T-helper 1 cell treated with Interleukin-12 subunit alpha and Interleukin-12 subunit beta and Interleukin-4 antibody, amounts not matched to agents 30 μg/mL and 1 μg/mL, for 36 hours (primary cell): ENCODE data around the gene LEFTY2.
"Not testable (repeated sequence)": the region's sequence is repeated elsewhere in the genome, so short reads cannot be mapped to it uniquely, and the experiment has no call there.

ENCODE experiments used
- H3K27ac Mint-ChIP-seq: one replicate; pipeline ENCODE4 v1.8.0; 2021; ENCODE audit warnings: mild to moderate bottlenecking, mixed read lengths
- H3K27me3 Mint-ChIP-seq: one replicate; pipeline ENCODE4 v1.8.0; 2021; ENCODE audit warnings: low read depth, mixed read lengths
- H3K36me3 Mint-ChIP-seq: one replicate; pipeline ENCODE4 v1.8.0; 2021; ENCODE audit warnings: low read depth, mixed read lengths
- H3K4me1 Mint-ChIP-seq: one replicate; pipeline ENCODE4 v1.8.0; 2021; ENCODE audit warnings: low read depth, mixed read lengths
- H3K4me3 Mint-ChIP-seq: one replicate; pipeline ENCODE4 v1.8.0; 2021; ENCODE audit warnings: mild to moderate bottlenecking, moderate library complexity, mixed read lengths
- H3K9me3 Mint-ChIP-seq: one replicate; pipeline ENCODE4 v1.8.0; 2021; ENCODE audit warnings: mixed read lengths

The LEFTY2 gene

GRCh38 chr1:225941187-225941941 lies at the start of gene LEFTY2:
Gene LEFTY2 (minus strand): TSS chr1:225941220. CDS start chr1:225941140, 80 bp downstream.
- H3K27ac Mint-ChIP-seq: no peak within 1 kb of the TSS
- H3K9me3 Mint-ChIP-seq: no peaks in the 10 kb centered on the region
- no peak within 1 kb of the TSS for H3K4me3 Mint-ChIP-seq
- H3K36me3 Mint-ChIP-seq: no peaks in the 10 kb centered on the region
- peaks cover 12% of the 10 kb centered on the region for H3K27me3 Mint-ChIP-seq
- peaks cover 6% of the 10 kb centered on the region for H3K4me1 Mint-ChIP-seq

- H3K36me3 Mint-ChIP-seq: peaks cover 46% of the 10 kb centered on the region
- no peaks in the 10 kb centered on the region for H3K27me3 Mint-ChIP-seq
- peaks cover 27% of the 10 kb centered on the region for H3K4me1 Mint-ChIP-seq
- no peaks in the 10 kb centered on the region for H3K9me3 Mint-ChIP-seq
- no peak overlapping the region for H3K4me3 Mint-ChIP-seq
- no peak overlapping the region for H3K27ac Mint-ChIP-seq
Observed at GRCh38 chr1:225987491-225988316, 46.7 kb upstream of the LEFTY2 start.

GRCh38 chr1:225981714-225982113 lies 40.7 kb upstream of the LEFTY2 start:
- H3K27ac Mint-ChIP-seq: no peak overlapping the region

GRCh38 chr1:225980005-225980836 lies 39.2 kb upstream of the LEFTY2 start:
- H3K27me3 Mint-ChIP-seq: no peaks in the 10 kb centered on the region
- H3K9me3 Mint-ChIP-seq: peaks cover 4% of the 10 kb centered on the region
- H3K4me1 Mint-ChIP-seq: peaks cover 6% of the 10 kb centered on the region
- H3K4me3 Mint-ChIP-seq: no peak overlapping the region
- H3K27ac Mint-ChIP-seq: no peak overlapping the region
- peaks cover 35% of the 10 kb centered on the region for H3K36me3 Mint-ChIP-seq

More at GRCh38 chr1:225981714-225982113, 40.7 kb upstream of the LEFTY2 start:
- Mint-ChIP-seq H3K9me3 (peaks cover 4% of the 10 kb centered on the region), H3K4me1 (peaks cover 11% of the 10 kb centered on the region), H3K27me3 (no peaks in the 10 kb centered on the region), H3K36me3 (peaks cover 44% of the 10 kb centered on the region), H3K4me3 (no peak overlapping the region)

GRCh38 chr1:225979421-225979820 lies 38.4 kb upstream of the LEFTY2 start:
- H3K36me3 Mint-ChIP-seq: peaks cover 35% of the 10 kb centered on the region
- no peak overlapping the region for H3K4me3 Mint-ChIP-seq
- no peaks in the 10 kb centered on the region for H3K27me3 Mint-ChIP-seq
- peaks cover 6% of the 10 kb centered on the region for H3K4me1 Mint-ChIP-seq
- peaks cover 4% of the 10 kb centered on the region for H3K9me3 Mint-ChIP-seq
- H3K27ac Mint-ChIP-seq: no peak overlapping the region

- Mint-ChIP-seq H3K4me3 (no peak overlapping the region), H3K4me1 (peaks cover 6% of the 10 kb centered on the region), H3K36me3 (peaks cover 29% of the 10 kb centered on the region), H3K27ac (peak overlapping the region; percentile 10), H3K27me3 (no peaks in the 10 kb centered on the region), H3K9me3 (peaks cover 4% of the 10 kb centered on the region)
Observed at GRCh38 chr1:225977937-225978748, 37.1 kb upstream of the LEFTY2 start.

- not testable (repeated sequence) for H3K9me3 Mint-ChIP-seq, H3K4me3 Mint-ChIP-seq
Observed at GRCh38 chr1:225975146-225975545, 34.1 kb upstream of the LEFTY2 start.

GRCh38 chr1:225974454-225974853 lies 33.4 kb upstream of the LEFTY2 start:
- Mint-ChIP-seq H3K36me3 (peaks cover 4% of the 10 kb centered on the region), H3K27me3 (no peaks in the 10 kb centered on the region), H3K9me3 (no peaks in the 10 kb centered on the region), H3K27ac (no peak overlapping the region), H3K4me3 (no peak overlapping the region), H3K4me1 (peaks cover 4% of the 10 kb centered on the region)

More at GRCh38 chr1:225975146-225975545, 34.1 kb upstream of the LEFTY2 start:
- peaks cover 11% of the 10 kb centered on the region for H3K36me3 Mint-ChIP-seq
- not testable (repeated sequence) for H3K4me1 Mint-ChIP-seq, H3K27ac Mint-ChIP-seq, H3K27me3 Mint-ChIP-seq

- no peak overlapping the region for H3K27ac Mint-ChIP-seq
- H3K36me3 Mint-ChIP-seq: peaks cover 2% of the 10 kb centered on the region
- peaks cover 4% of the 10 kb centered on the region for H3K4me1 Mint-ChIP-seq
- no peak overlapping the region for H3K4me3 Mint-ChIP-seq
- H3K9me3 Mint-ChIP-seq: no peaks in the 10 kb centered on the region
- H3K27me3 Mint-ChIP-seq: no peaks in the 10 kb centered on the region
Observed at GRCh38 chr1:225973158-225973557, 32.1 kb upstream of the LEFTY2 start.

- peaks cover 1% of the 10 kb centered on the region for H3K36me3 Mint-ChIP-seq
- H3K4me3 Mint-ChIP-seq: no peak overlapping the region
- no peaks in the 10 kb centered on the region for H3K27me3 Mint-ChIP-seq
- H3K27ac Mint-ChIP-seq: no peak overlapping the region
- H3K9me3 Mint-ChIP-seq: no peaks in the 10 kb centered on the region
- H3K4me1 Mint-ChIP-seq: peaks cover 4% of the 10 kb centered on the region
Observed at GRCh38 chr1:225972344-225973152, 31.5 kb upstream of the LEFTY2 start.

- H3K9me3 Mint-ChIP-seq, H3K4me1 Mint-ChIP-seq, H3K27ac Mint-ChIP-seq, H3K27me3 Mint-ChIP-seq, H3K36me3 Mint-ChIP-seq, H3K4me3 Mint-ChIP-seq: not testable (repeated sequence)
Observed at GRCh38 chr1:225970592-225971157, 29.7 kb upstream of the LEFTY2 start.

GRCh38 chr1:225969751-225970150 lies 28.7 kb upstream of the LEFTY2 start:
- H3K4me3 Mint-ChIP-seq, H3K27ac Mint-ChIP-seq, H3K9me3 Mint-ChIP-seq, H3K27me3 Mint-ChIP-seq, H3K4me1 Mint-ChIP-seq, H3K36me3 Mint-ChIP-seq: not testable (repeated sequence)

GRCh38 chr1:225965231-225965630 lies 24.2 kb upstream of the LEFTY2 start:
- Mint-ChIP-seq H3K4me1 (peaks cover 2% of the 10 kb centered on the region), H3K27me3 (no peaks in the 10 kb centered on the region), H3K9me3 (no peaks in the 10 kb centered on the region), H3K4me3 (no peak overlapping the region), H3K27ac (no peak overlapping the region), H3K36me3 (no peaks in the 10 kb centered on the region)
